ENCODE measurements around the gene CITED1. TPM values are rescaled to one million over a fixed set of nuclear protein-coding genes. Genes with fewer than 3 reads are reported as not detected.
A peak's percentile ranks its signal among the peaks of the same experiment; 100 is the strongest.

The CITED1 gene
- total and polyA plus RNA-seq, 4 donors = 0.34 to 1.8 (median 0.47) TPM; not detected in 1

DNA sequence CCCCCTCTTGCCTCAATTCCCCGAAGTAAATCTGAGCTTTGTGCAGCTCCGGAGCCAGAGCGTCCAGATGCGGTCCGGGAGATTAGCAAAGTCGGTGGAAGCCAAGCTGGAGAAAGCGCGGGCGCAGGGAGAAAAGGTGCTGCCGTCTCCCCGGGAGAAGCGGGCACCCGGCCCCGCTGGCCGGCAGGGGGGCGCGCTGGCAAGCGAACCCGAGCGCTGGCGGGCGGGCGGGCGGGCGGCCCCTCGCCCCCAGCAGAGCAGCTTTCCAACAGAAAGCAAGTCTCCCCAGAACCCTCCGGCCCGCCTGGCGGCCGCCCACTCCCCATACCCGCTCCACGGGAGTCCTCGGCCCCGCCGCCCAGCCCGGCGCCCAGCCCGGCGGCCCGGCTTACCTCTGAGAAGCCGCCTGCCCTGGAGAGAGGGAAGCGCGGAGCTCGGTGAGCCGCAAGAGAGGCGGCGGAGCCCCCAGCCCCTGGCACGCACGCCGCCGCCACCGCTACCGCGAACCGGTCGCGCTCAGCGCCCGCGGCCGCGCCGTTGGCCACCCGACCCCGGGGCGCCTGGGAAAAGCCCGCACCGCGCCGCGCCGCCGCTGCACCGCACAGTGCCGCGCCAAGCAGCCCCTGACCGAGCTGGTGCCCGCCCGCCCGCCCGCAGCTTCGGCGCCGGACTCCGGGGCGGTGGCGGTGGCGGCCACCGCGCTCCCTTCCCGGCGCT, 529 bp upstream of the CITED1 start:
- ATAC-seq (ENCODE audit: insufficient read depth, low FRiP score) (no peak), DNase-seq (peak in 1 of 3 donors; percentile 22)
- Histone ChIP-seq H3K4me3 (peak overlapping the region; percentile 18), H3K4me1 (ENCODE audit: control insufficient read depth in 5 of 5, insufficient read depth in 5 of 5, low read length in 5 of 5) (peaks cover 0 to 24% (median 6%) of the 10 kb centered on the region in 5 donors), H3K9ac (ENCODE audit: insufficient read depth in 1 of 2, low read length in 2 of 2) (no peak overlapping the region), H3K36me3 (ENCODE audit: control insufficient read depth in 4 of 4, insufficient read depth in 4 of 4, low read length in 4 of 4) (no peaks in the 10 kb centered on the region), H3K27me3 (ENCODE audit: control insufficient read depth in 3 of 3, insufficient read depth in 3 of 3, low read length in 2 of 3) (peaks cover 27 to 86% (median 69%) of the 10 kb centered on the region in 3 donors), H3K9me3 (ENCODE audit: control insufficient read depth in 4 of 4, insufficient read depth in 3 of 4, low read length in 3 of 4) (peaks cover 0 to 9% (median 0%) of the 10 kb centered on the region in 4 donors), H3K27ac (ENCODE audit: low read depth in 1 of 2, low read length in 1 of 2) (no peak overlapping the region)
- TF ChIP-seq, protein P1, sequence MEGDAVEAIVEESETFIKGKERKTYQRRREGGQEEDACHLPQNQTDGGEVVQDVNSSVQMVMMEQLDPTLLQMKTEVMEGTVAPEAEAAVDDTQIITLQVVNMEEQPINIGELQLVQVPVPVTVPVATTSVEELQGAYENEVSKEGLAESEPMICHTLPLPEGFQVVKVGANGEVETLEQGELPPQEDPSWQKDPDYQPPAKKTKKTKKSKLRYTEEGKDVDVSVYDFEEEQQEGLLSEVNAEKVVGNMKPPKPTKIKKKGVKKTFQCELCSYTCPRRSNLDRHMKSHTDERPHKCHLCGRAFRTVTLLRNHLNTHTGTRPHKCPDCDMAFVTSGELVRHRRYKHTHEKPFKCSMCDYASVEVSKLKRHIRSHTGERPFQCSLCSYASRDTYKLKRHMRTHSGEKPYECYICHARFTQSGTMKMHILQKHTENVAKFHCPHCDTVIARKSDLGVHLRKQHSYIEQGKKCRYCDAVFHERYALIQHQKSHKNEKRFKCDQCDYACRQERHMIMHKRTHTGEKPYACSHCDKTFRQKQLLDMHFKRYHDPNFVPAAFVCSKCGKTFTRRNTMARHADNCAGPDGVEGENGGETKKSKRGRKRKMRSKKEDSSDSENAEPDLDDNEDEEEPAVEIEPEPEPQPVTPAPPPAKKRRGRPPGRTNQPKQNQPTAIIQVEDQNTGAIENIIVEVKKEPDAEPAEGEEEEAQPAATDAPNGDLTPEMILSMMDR (IDR thresholded peaks at IDR 0.05; ENCODE audit: control extremely low read depth, extremely low read depth) = no peak
- 0 to 5% methylated on average over 1 to 92 of the region's 92 CpGs for WGBS, 2 donors

DNA sequence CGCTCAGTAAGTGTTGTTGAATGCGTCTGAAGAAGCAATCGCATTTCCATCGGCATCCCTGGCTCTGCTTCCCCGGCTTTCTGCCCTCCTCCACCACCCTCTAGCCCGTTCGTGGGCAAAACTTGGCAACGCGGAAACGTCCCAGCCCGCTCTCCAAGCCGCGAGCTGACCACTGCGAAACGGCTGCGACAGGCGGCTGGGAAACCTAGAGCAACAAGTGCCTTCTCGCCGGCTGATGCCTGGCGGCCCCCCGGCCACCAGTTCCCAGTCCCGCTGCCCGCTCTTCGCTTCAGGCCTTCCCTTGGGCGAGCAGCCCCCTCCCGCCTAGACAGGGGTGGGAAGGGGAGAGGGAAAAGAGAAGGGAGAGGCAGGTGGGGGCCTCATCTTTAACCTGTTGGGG, 837 bp downstream of the CITED1 start:
- Histone ChIP-seq H3K27ac (ENCODE audit: low read depth in 1 of 2, low read length in 1 of 2) (no peak overlapping the region), H3K9me3 (ENCODE audit: control insufficient read depth in 4 of 4, insufficient read depth in 3 of 4, low read length in 3 of 4) (peaks cover 0 to 9% (median 0%) of the 10 kb centered on the region in 4 donors), H3K36me3 (ENCODE audit: control insufficient read depth in 4 of 4, insufficient read depth in 4 of 4, low read length in 4 of 4) (no peaks in the 10 kb centered on the region), H3K27me3 (ENCODE audit: control insufficient read depth in 3 of 3, insufficient read depth in 3 of 3, low read length in 2 of 3) (peaks cover 27 to 90% (median 75%) of the 10 kb centered on the region in 3 donors), H3K9ac (ENCODE audit: insufficient read depth in 1 of 2, low read length in 2 of 2) (no peak overlapping the region), H3K4me1 (ENCODE audit: control insufficient read depth in 5 of 5, insufficient read depth in 5 of 5, low read length in 5 of 5) (peaks cover 0 to 24% (median 6%) of the 10 kb centered on the region in 5 donors), H3K4me3 (no peak overlapping the region)
- TF ChIP-seq, protein P1 (IDR thresholded peaks at IDR 0.05; ENCODE audit: control extremely low read depth, extremely low read depth) = no peak
- peak in 1 of 3 donors; percentile 6 for DNase-seq
- ATAC-seq (ENCODE audit: insufficient read depth, low FRiP score) = no peak
- WGBS, 2 donors = 1 to 9% methylated on average over 22 to 26 of the region's 26 CpGs

DNA sequence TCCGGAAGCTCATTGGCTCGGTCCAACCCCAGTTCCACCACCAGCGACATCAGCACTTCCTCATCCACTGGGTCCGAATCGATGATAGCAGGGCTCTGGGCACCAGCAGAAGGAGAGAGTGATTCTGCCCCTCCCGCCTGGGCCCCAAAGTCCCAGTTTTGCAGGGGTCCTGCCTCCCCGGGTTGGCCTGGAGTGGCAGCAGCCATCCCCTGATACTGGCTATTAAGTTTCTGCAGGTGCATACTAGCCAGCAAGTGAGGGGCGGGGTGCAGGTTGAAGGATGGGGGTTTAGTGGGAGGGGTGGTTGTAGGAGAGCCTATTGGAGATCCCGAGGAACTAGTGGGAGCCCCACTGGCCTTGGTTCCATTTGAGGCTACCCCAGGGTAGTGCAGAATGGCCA, 3.9 kb downstream of the CITED1 start:
- Histone ChIP-seq H3K4me1 (ENCODE audit: control insufficient read depth in 5 of 5, insufficient read depth in 5 of 5, low read length in 5 of 5) (peaks cover 0 to 14% (median 0%) of the 10 kb centered on the region in 5 donors), H3K9me3 (ENCODE audit: control insufficient read depth in 4 of 4, insufficient read depth in 3 of 4, low read length in 3 of 4) (peaks cover 0 to 9% (median 0%) of the 10 kb centered on the region in 4 donors), H3K4me3 (no peak overlapping the region), H3K27ac (ENCODE audit: low read depth in 1 of 2, low read length in 1 of 2) (no peak overlapping the region), H3K27me3 (ENCODE audit: control insufficient read depth in 3 of 3, insufficient read depth in 3 of 3, low read length in 2 of 3) (peaks cover 21 to 79% (median 67%) of the 10 kb centered on the region in 3 donors), H3K36me3 (ENCODE audit: control insufficient read depth in 4 of 4, insufficient read depth in 4 of 4, low read length in 4 of 4) (no peaks in the 10 kb centered on the region), H3K9ac (ENCODE audit: insufficient read depth in 1 of 2, low read length in 2 of 2) (no peak overlapping the region)
- DNase-seq (no peak), ATAC-seq (ENCODE audit: insufficient read depth, low FRiP score) (no peak)
- 78 to 89% methylated on average over 9 of the region's 9 CpGs for WGBS, 2 donors
- TF ChIP-seq, protein P1 (IDR thresholded peaks at IDR 0.05; ENCODE audit: control extremely low read depth, extremely low read depth) = no peak
